Stimulated activated naive CD4-positive, alpha-beta T cell treated with Interleukin-2 at 50 U/mL for 16 hours (primary cell): ENCODE results near the gene ATF6.

Experiments used
- DNase-seq: peaks from one replicate; lab custom pipeline; 2025; lab: John Stamatoyannopoulos, UW

ATF6 gene

GRCh38 chr1:161900160-161900559 lies 134.0 kb downstream of the ATF6 start:
- DNase-seq = no peak

GRCh38 chr1:161902182-161902581 lies 136.1 kb downstream of the ATF6 start:
- DNase-seq = no peak

- DNase-seq = peak; percentile 1
These were observed 139.3 kb downstream of the ATF6 start for GRCh38 chr1:161905269-161905884.

DNA sequence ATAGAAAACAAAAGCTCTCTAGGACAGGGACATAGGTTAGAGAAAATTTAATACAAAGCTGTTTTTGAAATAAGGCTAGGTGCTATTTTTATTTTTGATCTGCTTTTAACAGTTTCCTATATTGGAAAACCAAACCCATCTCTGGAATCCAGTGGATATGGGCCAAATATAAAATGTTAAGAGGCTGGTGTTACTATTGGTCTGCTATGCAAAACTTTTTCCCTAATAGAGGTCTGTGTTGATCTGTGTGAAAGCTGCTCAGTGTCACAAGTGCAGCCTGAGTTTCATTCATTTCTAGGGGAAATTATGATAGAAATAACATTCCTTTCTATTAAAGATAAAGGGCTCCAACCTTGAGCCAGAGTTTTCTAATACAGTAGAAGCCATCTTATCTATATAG lies 141.1 kb downstream of the ATF6 start:
- no peak for DNase-seq

DNA sequence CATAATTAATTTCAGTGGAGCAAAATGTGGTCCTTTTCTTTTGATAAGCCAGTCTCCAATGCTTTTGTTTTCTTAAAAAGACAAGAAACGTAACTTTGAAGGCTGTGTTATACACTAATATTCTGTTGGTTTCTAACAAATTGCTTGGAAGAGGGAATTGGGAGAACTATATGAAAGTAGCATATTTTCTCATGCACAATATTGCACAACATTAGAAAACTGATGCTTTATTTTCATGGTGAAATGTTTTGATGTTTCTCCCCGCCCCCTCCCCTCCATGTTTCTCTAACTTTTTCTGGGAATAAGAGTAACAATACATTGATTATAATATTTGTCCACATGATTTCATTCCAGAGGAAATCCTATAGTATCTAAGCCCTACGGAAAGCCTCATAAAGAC lies 142.1 kb downstream of the ATF6 start:
- DNase-seq = no peak

DNA sequence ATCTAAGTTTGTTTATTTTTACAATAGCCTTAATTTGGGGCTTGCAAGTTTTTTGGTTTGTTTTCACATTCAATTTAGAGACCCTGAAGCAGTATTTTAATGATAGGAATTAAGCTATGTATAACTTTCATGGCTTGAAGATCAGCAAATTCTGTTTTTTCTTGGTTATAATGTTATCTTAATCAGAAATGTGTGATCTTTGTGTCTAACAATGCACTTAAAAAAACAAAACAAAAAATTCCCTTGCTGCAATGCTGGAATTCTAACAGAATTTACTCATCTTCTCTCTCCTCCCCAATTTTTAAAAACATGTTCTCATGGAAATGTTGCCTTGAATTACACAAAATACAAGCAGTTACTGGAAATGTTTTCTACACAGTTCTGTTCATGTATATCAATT lies 144.5 kb downstream of the ATF6 start:
- no peak for DNase-seq

DNA sequence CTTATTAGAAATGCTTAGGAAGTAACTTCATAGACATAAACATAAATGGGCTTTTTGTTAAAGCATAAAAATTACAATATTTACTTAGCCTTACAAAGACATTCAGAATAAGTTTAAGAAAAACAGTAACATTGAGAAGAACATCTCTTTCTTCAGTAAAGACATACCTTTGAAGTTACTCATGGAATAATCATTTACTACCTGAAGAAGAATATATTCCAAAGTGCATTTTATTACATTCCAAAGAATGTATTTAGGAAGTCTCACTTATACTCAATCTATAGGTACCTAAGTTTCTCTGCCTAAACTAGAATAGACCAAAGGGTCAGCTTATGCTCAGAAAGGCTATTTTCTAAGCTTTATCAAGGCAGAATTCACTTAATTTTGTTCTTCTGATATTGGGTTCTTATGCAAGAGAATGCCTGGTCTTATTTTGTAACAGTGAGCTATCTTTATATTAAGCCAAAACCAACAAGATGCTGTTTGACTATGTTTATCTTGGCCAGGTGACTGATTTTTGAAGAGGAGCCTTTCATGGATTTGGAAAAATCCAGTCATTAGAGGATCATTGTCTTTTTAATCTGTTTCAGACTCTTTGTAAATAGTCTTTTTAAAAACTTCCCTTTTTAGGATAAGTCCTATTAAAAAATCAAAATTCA lies 147.5 kb downstream of the ATF6 start:
- no peak for DNase-seq

GRCh38 chr1:161914595-161914994 lies 148.5 kb downstream of the ATF6 start:
- no peak for DNase-seq

GRCh38 chr1:161915051-161915503 lies 149.0 kb downstream of the ATF6 start:
- DNase-seq = no peak

- DNase-seq = no peak
These were observed 149.9 kb downstream of the ATF6 start for GRCh38 chr1:161915978-161916377.

DNA sequence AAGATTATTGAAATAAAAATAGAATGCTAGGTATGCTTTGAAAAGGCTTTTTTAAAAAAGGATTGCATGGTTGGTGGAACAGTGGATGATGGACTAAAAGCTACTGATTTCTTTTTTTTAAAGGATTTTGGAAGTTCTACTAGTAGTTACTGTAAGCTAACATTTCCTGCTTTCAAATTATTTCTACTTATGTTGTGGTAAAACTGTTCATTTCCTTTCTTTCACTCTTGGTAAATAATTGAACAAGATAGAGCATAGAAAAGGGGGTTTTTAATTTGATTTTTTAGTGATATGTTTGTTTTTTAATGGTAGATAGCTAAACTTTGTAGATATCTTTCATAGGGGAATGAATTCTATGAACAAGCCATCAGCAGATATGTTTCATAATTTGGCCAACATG lies 153.1 kb downstream of the ATF6 start:
- no peak for DNase-seq

DNA sequence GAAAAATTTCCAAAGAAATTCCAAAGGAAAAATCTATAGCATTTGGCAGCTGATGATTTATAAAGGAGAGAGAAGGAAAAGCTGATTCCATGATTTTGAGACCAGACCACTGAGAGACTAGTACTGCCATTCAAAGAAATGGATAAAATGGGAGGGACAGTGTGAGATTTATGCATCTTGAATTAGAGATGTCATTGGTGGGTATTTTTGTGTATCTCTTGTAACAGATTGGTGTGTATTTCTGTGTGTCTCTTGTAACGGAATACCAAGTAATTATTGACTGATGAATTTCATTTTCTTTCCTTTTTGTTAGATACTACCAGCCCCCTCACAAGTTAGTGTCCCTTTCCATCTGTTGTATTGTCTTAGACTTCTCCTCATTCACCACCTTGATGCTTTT lies 155.4 kb downstream of the ATF6 start:
- no peak for DNase-seq

DNA sequence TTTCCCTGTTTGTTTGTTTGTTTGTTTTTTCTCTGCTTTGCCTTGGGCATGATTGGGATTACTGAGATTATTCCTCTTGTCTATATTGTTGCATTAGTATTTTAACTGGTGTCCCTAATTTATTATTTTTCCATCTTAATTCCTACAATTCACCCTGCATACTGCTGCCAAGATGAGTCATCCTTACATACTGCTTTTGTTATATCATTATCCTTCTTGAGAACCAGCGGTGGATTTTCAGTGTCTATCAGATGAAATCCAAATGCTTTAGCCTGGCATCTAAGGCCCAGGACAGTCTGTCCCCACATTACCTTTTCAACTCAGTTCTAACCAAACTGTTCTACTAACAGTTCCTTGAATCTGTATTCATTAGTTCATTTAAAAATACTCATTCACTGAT lies 155.9 kb downstream of the ATF6 start:
- DNase-seq = no peak

GRCh38 chr1:161928056-161928455 lies 161.9 kb downstream of the ATF6 start:
- no peak for DNase-seq

- DNase-seq = no peak
These were observed 163.0 kb downstream of the ATF6 start for GRCh38 chr1:161929137-161929536.

DNA sequence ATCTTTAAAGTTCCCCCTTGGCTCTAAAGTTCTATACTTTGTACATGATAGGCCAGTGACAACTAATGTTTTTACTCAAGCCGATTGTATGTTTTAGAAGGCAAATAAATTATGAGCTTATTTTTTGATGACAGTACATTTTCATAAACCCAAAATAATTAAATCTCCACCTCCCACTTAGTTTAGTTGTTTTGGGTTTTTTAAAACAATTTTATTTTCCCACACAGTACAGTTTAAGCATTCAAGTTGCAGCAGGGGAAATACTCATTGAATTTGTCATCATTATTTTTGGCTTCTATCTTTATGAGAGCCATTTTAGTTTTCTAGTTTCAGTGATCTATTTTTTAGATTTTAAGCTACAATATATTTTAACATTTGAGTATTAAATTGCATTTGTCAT lies 163.9 kb downstream of the ATF6 start:
- no peak for DNase-seq

DNA sequence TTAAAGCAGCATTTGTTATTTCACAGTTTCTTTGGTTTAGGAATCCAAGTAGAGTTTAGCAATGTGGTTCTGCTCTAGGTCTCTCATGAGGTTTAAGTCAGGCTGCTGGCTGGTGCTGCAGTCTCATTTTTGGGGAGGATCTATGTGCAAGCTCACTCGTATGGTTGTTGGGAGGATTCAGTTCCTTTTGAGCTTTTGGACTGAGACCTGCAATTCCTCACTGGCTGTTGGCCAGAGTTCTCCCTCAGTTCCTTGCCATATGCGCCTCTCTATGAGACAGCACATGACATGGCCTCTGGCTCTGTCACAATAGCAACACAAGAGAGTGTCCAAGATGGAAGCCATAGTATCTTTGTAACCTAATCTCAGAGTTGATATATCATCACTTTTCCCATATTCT lies 166.5 kb downstream of the ATF6 start:
- no peak for DNase-seq

DNA sequence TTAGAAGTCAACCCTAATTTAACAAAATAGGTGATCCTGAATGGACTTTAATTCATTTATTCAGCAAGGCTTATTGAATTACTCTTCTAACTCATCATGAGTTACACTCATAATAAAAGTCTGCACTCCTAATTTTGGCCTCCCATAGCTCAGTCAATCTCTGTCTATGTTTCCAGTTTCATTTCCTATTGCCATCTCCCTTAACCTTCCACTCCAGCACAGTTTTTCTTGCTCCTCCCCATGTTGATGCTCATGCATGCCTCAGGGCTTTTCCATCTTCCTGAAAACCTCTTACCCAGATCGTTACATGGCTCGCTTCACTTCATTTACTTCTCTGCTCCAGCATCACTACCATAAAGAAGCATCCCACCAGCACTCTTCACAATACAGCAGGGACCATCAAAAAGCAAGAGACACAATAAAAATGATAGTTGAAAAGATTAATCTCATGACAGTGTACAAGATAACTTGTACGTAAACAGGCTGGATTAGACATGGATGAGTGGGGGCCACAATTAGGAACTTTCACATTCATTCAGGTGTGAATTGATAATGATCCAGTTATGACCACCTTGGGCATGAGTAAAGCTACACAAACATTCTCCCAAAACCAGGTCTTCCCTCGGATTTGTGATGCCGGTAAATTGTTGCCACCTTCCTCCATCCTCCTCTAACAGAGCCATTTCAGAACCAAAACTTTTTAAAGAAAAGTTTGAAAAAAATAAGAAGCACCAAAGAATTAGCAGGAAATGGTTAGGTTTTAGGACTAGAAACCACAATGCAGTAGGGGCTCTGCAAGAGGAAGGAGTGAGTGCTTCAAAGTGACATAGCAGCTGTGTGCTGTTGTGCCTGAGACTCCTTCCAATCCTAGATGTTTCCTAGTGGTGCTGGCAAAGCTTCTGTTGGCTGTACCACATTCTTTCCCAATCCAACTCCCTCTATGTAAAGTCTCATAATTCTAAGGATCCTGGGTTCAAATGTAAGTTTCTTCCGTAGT lies 167.8 kb downstream of the ATF6 start:
- no peak for DNase-seq

GRCh38 chr1:161935264-161935663 lies 169.1 kb downstream of the ATF6 start:
- no peak for DNase-seq

DNA sequence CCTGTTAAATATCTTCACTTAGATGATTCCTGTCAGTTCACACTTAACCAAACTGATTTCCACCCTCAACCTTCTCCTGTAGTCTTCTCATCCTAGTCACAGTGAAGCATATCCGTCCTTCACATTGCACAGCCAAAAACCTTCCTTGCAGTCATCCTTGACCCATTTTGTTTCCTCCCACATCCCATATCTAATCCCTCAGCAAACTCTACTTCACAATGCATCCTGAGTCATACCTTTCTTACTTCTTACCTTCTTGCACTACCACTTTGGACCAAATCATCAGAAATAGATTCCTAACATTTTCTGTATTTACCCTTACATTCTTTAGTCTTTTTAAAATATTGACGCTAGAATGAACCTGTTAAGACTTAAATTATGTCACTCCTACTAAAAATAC lies 170.7 kb downstream of the ATF6 start:
- no peak for DNase-seq

- DNase-seq = no peak
These were observed 174.9 kb downstream of the ATF6 start for GRCh38 chr1:161940866-161941591.
